ENCODE measurements around the gene GLS. TPM values are rescaled to one million over a fixed set of nuclear protein-coding genes. Genes with fewer than 3 reads are reported as not detected.

The GLS gene
- total and polyA plus RNA-seq, 2 of the 13 experiments (the other 11 are each of a cell fraction or from before 2014, with no cell fraction given) = 78.6 to 183 TPM

- TF ChIP-seq ZBTB4 (CRISPR knock-in tag; IDR thresholded peaks at IDR 0.05; ENCODE audit: borderline replicate concordance) (no peak), EP300 (IDR thresholded peaks at IDR 0.05; ENCODE audit: low read depth in 2 of 2, low read length in 2 of 2) (0 out of 4 replicates have a peak, but pooled peaks of 1 of the 2 experiments have one; percentile 15), EP300 (CRISPR knock-in tag; IDR thresholded peaks at IDR 0.05; ENCODE audit: borderline replicate concordance) (peak; percentile 63; the same call in 1 of the 2 replicates), MBD4 (IDR thresholded peaks at IDR 0.05; ENCODE audit: borderline replicate concordance, low read length) (no peak), ZNF580 (CRISPR knock-in tag; IDR thresholded peaks at IDR 0.05; ENCODE audit: borderline replicate concordance, low read depth) (no peak), TEAD2 (CRISPR knock-in tag; IDR thresholded peaks at IDR 0.05) (no peak), ZNF367 (CRISPR knock-in tag; IDR thresholded peaks at IDR 0.05; ENCODE audit: borderline replicate concordance) (peak; percentile 20; the same call in 1 of the 2 replicates), ELK4 (CRISPR knock-in tag; IDR thresholded peaks at IDR 0.05; ENCODE audit: borderline replicate concordance) (peak; percentile 60; the same call in 1 of the 2 replicates), FOXP4 (CRISPR knock-in tag; IDR thresholded peaks at IDR 0.05) (no peak; the same call in none of the 2 replicates), EEA1 (CRISPR knock-in tag; IDR thresholded peaks at IDR 0.05; ENCODE audit: borderline replicate concordance) (no peak), YY1 (IDR thresholded peaks at IDR 0.05; ENCODE audit: insufficient read depth, insufficient replicate concordance, low read depth, low read length) (no peak), ZHX2 (IDR thresholded peaks at IDR 0.05; ENCODE audit: low read depth) (peak; percentile 44; the same call in 1 of the 2 replicates), ZHX2 (CRISPR knock-in tag; IDR thresholded peaks at IDR 0.05; ENCODE audit: borderline replicate concordance) (0 out of 2 replicates have a peak, but pooled peaks have one; percentile 36), RFX3 (CRISPR knock-in tag; IDR thresholded peaks at IDR 0.05) (no peak), CC2D1A (CRISPR knock-in tag; IDR thresholded peaks at IDR 0.05) (no peak)
These were observed 1.2 kb downstream of the GLS start (continued) for GRCh38 chr2:190881598-190882410.

Data from HepG2 (cell line).